Osteoblast (primary cell): ENCODE measurements around the gene NXN. TPM values are rescaled to one million over a fixed set of nuclear protein-coding genes. Genes with fewer than 3 reads are reported as not detected.
A peak's percentile ranks its signal among the peaks of the same experiment; 100 is the strongest.
"Not testable (repeated sequence)": the region's sequence is repeated elsewhere in the genome, so short reads cannot be mapped to it uniquely, and the experiment has no call there.

Source experiments
- DNase-seq: peaks from one replicate; pipeline ENCODE4 v3.0.0; 2011; ENCODE audit warnings: low spot score, mixed read lengths; ENCODE audit not compliant: insufficient read length; ENCODE audit errors: missing footprints
- H2AFZ ChIP-seq: 2 replicates; pipeline ENCODE4 v1.6.0; 2011; ENCODE audit warnings: mild to moderate bottlenecking, low read length
- H3K27ac ChIP-seq: 2 replicates; pipeline ENCODE4 v1.5.1; 2011; ENCODE audit warnings: mild to moderate bottlenecking, low read depth, low read length, moderate library complexity
- H3K27me3 ChIP-seq: 2 replicates; pipeline ENCODE4 v1.6.0; 2012; ENCODE audit warnings: mild to moderate bottlenecking, control low read depth, inconsistent platforms, low read length, moderate library complexity; ENCODE audit not compliant: insufficient read depth
- H3K36me3 ChIP-seq: 2 replicates; pipeline ENCODE4 v1.5.1; 2011; ENCODE audit warnings: mild to moderate bottlenecking, low read length, control low read depth, moderate library complexity; ENCODE audit not compliant: insufficient read depth
- H3K4me1 ChIP-seq: 2 replicates; pipeline ENCODE4 v1.5.1; 2011; ENCODE audit warnings: mild to moderate bottlenecking, low read length, control low read depth, moderate library complexity; ENCODE audit not compliant: insufficient read depth
- H3K4me2 ChIP-seq: 2 replicates; pipeline ENCODE4 v1.6.0; 2011; ENCODE audit warnings: mild to moderate bottlenecking, low read length; ENCODE audit not compliant: insufficient read depth
- H3K4me3 ChIP-seq: fragments of 200-600 bp; sonication (generic); 3 replicates; pipeline ENCODE4 v1.5.1; 2012; ENCODE audit warnings: mild to moderate bottlenecking, low read length, inconsistent platforms; ENCODE audit not compliant: insufficient read depth
- H3K79me2 ChIP-seq: 2 replicates; pipeline ENCODE4 v1.6.0; 2012; ENCODE audit warnings: mild to moderate bottlenecking, low read length, control low read depth, inconsistent platforms; ENCODE audit not compliant: insufficient read depth
- H3K9me3 ChIP-seq: 2 replicates; pipeline ENCODE4 v1.5.1; 2011; ENCODE audit warnings: low read depth, low read length, control low read depth
- H4K20me1 ChIP-seq: 2 replicates; pipeline ENCODE4 v1.6.0; 2012; ENCODE audit warnings: mild to moderate bottlenecking, low read length, control low read depth; ENCODE audit not compliant: insufficient read depth
- CTCF ChIP-seq: IDR thresholded peaks from 2 replicates; pipeline ENCODE4 v1.5.1; 2011; ENCODE audit warnings: mild to moderate bottlenecking, low read depth, low read length, moderate library complexity; ENCODE audit errors: extremely low read depth
- small RNA-seq: library from RNA; depleted of rRNA; stranded (forward); fragments of <200 nt; gene quantifications from one replicate; pipeline ENCODE3, GENCODE V24; 2012
- total RNA-seq: library from RNA; depleted of rRNA; stranded (reverse); fragments of >200 nt; gene quantifications from 2 replicates; pipeline ENCODE4 v1.2.3, GENCODE V29; 2012

Gene NXN
- total RNA-seq, 1 donor: 68.8 TPM

- Histone ChIP-seq H3K4me1 (peaks cover 12% of the 10 kb centered on the region), H3K27me3 (no peaks in the 10 kb centered on the region), H3K4me2 (peak within 1 kb of the TSS; percentile 91), H3K36me3 (peaks cover 7% of the 10 kb centered on the region), H2AFZ (peak within 1 kb of the TSS; percentile 84), H3K27ac (peak within 1 kb of the TSS; percentile 73), H3K9me3 (no peaks in the 10 kb centered on the region), H4K20me1 (peaks cover 8% of the 10 kb centered on the region), H3K79me2 (peaks cover 44% of the 10 kb centered on the region), H3K4me3 (peak within 1 kb of the TSS; percentile 83)
- peak; percentile 99 for DNase-seq
- TF ChIP-seq CTCF: peak; percentile 77
Measured at GRCh38 chr17:752002-752619, 227.5 kb downstream of the NXN start, which contains the start of gene GEMIN4. TSS of gene GEMIN4 (minus strand) at chr17:752264. CDS start at chr17:752142, 122 bp downstream.

GRCh38 chr17:751269-752001, 228.1 kb downstream of the NXN start:
- peak overlapping the region; percentile 73 for H3K27ac ChIP-seq
- peaks cover 50% of the 10 kb centered on the region for H3K79me2 ChIP-seq
- TF ChIP-seq CTCF: no peak
- DNase-seq: peak; percentile 92
- H3K27me3 ChIP-seq: no peaks in the 10 kb centered on the region
- peak overlapping the region; percentile 83 for H3K4me3 ChIP-seq
- peaks cover 13% of the 10 kb centered on the region for H3K36me3 ChIP-seq
- H3K4me1 ChIP-seq: peaks cover 12% of the 10 kb centered on the region
- H2AFZ ChIP-seq: peak overlapping the region; percentile 80
- H3K9me3 ChIP-seq: no peaks in the 10 kb centered on the region
- H4K20me1 ChIP-seq: peaks cover 11% of the 10 kb centered on the region
- peak overlapping the region; percentile 91 for H3K4me2 ChIP-seq

- Histone ChIP-seq H3K9me3 (no peaks in the 10 kb centered on the region), H3K79me2 (peaks cover 58% of the 10 kb centered on the region), H3K27ac (peak overlapping the region; percentile 30), H3K4me3 (peak overlapping the region; percentile 83), H4K20me1 (peaks cover 17% of the 10 kb centered on the region), H3K4me2 (peak overlapping the region; percentile 91), H2AFZ (no peak overlapping the region), H3K36me3 (peaks cover 22% of the 10 kb centered on the region), H3K4me1 (peaks cover 12% of the 10 kb centered on the region), H3K27me3 (no peaks in the 10 kb centered on the region)
- no peak for TF ChIP-seq CTCF
- no peak for DNase-seq
Measured at GRCh38 chr17:750431-751037, 229.0 kb downstream of the NXN start.

GRCh38 chr17:749359-749758, 230.2 kb downstream of the NXN start:
- DNase-seq: not testable (repeated sequence)

More at GRCh38 chr17:749359-749758, 230.2 kb downstream of the NXN start:
- Histone ChIP-seq H3K4me1 (peaks cover 12% of the 10 kb centered on the region), H3K36me3 (peaks cover 34% of the 10 kb centered on the region), H4K20me1 (peaks cover 21% of the 10 kb centered on the region), H3K79me2 (peaks cover 69% of the 10 kb centered on the region)
- H3K27ac ChIP-seq, H3K9me3 ChIP-seq, H3K4me2 ChIP-seq, H2AFZ ChIP-seq, H3K4me3 ChIP-seq, H3K27me3 ChIP-seq: not testable (repeated sequence)

Small RNAs within 50 kb of the gene (small RNA-seq; reads per million reads assigned to genes)
- gene MIR3183: not detected

Other genes starting within 250 kb of the NXN start
- 19.5 and 28.6 TPM in 2 replicates for gene TLCD3A, start 247.2 kb downstream of the NXN start, total RNA-seq
- gene GEMIN4, start 227.5 kb downstream of the NXN start, total RNA-seq: 8.7 and 9.7 TPM in 2 replicates
- gene GLOD4, start 197.5 kb downstream of the NXN start, total RNA-seq: 39.4 and 43.3 TPM in 2 replicates
- gene MRM3, start 197.4 kb downstream of the NXN start, total RNA-seq: 16.5 and 19.5 TPM in 2 replicates
- gene TIMM22, start 17.4 kb upstream of the NXN start, total RNA-seq: 10.5 and 10.6 TPM in 2 replicates
- gene ABR, start 200.2 kb upstream of the NXN start, total RNA-seq: 156 and 163 TPM in 2 replicates